Spinal cord (tissue), 4 donors: ENCODE results near the gene RIPK4. TPM values are rescaled to one million over a fixed set of nuclear protein-coding genes. Genes with fewer than 3 reads are reported as not detected.

Source experiments
- polyA plus RNA-seq, 2 donors: library from polyadenylated mRNA; unstranded; fragments of 120-200 nt; gene quantifications; one replicate each; pipeline ENCODE4 v1.2.1, GENCODE V29; 2013; ENCODE audit not compliant: insufficient read length in 2 of 2
- small RNA-seq: library from RNA; depleted of rRNA; stranded (forward); fragments of <200 nt; gene quantifications from one replicate; pipeline ENCODE3, GENCODE V24; 2014; ENCODE audit warnings: low replicate concordance
- total RNA-seq, 2 donors: library from RNA; depleted of rRNA in 1 of 2; stranded (reverse); fragments of 120-200 nt in 1 of 2; fragments of >200 nt in 1 of 2; gene quantifications; one replicate each; pipeline versions ENCODE4 v1.2.3 to v1.2.4, GENCODE V29; 2013 to 2014

The RIPK4 gene
- total and polyA plus RNA-seq, 4 donors = 0.10 to 0.11 (median 0.11) TPM; not detected in 1

Small RNAs within 50 kb of the gene (small RNA-seq; reads per million reads assigned to genes)
- gene MIR6814 = not detected

Other genes with a start within 250 kb of the RIPK4 start
- 1 to 10 TPM; 4.1 to 5.8 TPM for gene PRDM15, start 112.3 kb upstream of the RIPK4 start, total RNA-seq
- gene PRDM15, start 112.3 kb upstream of the RIPK4 start, polyA plus RNA-seq = 1 to 10 TPM; 6.7 to 7.1 TPM
- gene C2CD2, start 187.0 kb upstream of the RIPK4 start, total RNA-seq = 10 to 100 TPM; 20.1 to 27.8 TPM
- gene C2CD2, start 187.0 kb upstream of the RIPK4 start, polyA plus RNA-seq = 10 to 100 TPM; 19.1 to 22.6 TPM
- 10 to 100 TPM in 1 of 2 donors, 1 to 10 TPM in 1; 9.8 to 14.6 TPM for gene ZBTB21, start 243.3 kb upstream of the RIPK4 start, total RNA-seq
- 10 to 100 TPM in 1 of 2 donors, 1 to 10 TPM in 1; 7.3 to 11.0 TPM for gene ZBTB21, start 243.3 kb upstream of the RIPK4 start, polyA plus RNA-seq